Neural progenitor cell (in vitro differentiated cells): ENCODE data around the gene WDHD1.

Source experiments
- EZH2 ChIP-seq: fragments of 200-600 bp; sonication (generic); IDR thresholded peaks from 2 replicates; pipeline ENCODE4 v1.6.1; 2017; ENCODE audit warnings: antibody characterized with exemption, mild to moderate bottlenecking, moderate library complexity
- EZH2phosphoT487 ChIP-seq: fragments of 200-600 bp; sonication (generic); IDR thresholded peaks from 2 replicates; pipeline ENCODE4 v1.6.1; 2017; ENCODE audit warnings: antibody characterized with exemption
- TF ChIP-seq, protein P1 (sequence below): fragments of 200-600 bp; sonication (generic); IDR thresholded peaks from 2 replicates; pipeline ENCODE4 v1.5.1; 2017; ENCODE audit warnings: antibody characterized with exemption, mild to moderate bottlenecking

DNA sequence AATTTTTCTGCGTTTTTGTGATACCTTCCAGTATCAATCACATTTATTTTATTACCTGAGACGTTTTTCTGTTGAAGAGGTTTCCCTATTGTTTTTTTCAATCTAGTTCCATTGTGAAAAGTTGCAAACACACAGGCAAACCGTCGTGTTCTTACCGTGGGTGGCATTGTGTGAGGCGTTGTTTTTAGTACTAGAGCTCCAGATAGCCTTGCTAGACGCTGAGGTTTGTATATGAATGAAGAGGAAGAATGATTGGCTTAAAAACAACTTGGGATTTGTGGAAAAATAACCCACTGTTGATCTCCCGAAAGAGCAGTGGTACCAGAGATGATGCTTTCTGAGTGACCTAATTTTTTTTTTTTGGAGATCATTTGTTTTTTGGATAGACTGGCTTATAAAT lies 1.2 kb upstream of the WDHD1 start:
- TF ChIP-seq EZH2 (no peak), EZH2phosphoT487 (no peak)
- TF ChIP-seq, protein P1, sequence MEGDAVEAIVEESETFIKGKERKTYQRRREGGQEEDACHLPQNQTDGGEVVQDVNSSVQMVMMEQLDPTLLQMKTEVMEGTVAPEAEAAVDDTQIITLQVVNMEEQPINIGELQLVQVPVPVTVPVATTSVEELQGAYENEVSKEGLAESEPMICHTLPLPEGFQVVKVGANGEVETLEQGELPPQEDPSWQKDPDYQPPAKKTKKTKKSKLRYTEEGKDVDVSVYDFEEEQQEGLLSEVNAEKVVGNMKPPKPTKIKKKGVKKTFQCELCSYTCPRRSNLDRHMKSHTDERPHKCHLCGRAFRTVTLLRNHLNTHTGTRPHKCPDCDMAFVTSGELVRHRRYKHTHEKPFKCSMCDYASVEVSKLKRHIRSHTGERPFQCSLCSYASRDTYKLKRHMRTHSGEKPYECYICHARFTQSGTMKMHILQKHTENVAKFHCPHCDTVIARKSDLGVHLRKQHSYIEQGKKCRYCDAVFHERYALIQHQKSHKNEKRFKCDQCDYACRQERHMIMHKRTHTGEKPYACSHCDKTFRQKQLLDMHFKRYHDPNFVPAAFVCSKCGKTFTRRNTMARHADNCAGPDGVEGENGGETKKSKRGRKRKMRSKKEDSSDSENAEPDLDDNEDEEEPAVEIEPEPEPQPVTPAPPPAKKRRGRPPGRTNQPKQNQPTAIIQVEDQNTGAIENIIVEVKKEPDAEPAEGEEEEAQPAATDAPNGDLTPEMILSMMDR, result no peak
